ENCODE measurements around the gene SLC37A2. TPM values are rescaled to one million over a fixed set of nuclear protein-coding genes. Genes with fewer than 3 reads are reported as not detected.

Gene SLC37A2
- total RNA-seq, 1 experiment from 2014 or later, result 0.23 TPM

DNA sequence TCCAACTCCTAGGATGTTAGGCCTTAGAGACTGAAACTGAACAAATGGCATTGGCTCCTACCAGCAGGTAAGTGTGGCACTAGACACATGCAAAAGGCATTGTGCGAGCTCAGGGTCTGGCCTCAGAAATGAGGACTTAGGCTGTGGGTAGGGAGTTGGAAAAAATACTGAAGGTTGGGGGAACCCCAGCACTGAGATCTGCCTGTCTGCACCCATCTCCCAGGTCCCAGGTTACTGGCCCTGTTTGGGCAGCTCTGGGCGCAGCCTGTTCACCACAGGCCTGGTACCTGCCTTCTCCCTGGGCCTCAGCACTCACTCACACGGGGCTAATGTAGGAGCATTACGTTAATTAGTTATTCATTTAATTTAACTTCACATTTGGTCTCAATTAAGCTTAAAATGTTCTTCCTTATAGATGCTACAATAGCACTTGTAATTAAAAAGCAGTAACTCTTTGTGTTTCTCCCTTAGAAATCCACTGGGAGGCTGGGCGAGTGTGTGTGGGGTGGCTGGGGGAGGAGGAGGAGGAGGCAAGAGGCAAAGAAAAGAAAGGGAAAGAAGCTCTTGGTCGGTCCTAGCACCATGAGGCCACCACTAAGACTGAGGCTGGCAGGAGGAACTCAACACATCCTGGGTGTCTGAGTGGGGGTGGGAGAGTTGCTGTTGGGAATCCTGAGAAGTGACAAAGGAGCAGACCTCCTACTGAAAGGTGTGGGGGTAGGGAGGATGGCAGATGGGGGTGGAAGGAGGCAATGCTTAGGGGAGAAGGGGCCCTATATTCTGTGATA lies 29.0 kb downstream of the SLC37A2 start:
- no peaks in the 10 kb centered on the region for H3K4me1 ChIP-seq (ENCODE audit: control insufficient read depth, insufficient read depth, low read length)
- no TSS peak for BruUV-seq (replicated peaks)
- intact Hi-C loops (cut with micrococcal nuclease; ENCODE audit: unreplicated experiment), result loop anchor here (1.0 to 5.0 kb wide), 3 partner anchors 49 to 310 kb away; no protein-coding TSS in a partner anchor
- ChIA-PET CTCF (interaction anchor here (1.6 to 1.7 kb wide), 2 partner anchors 49 to 50 kb away, joined by 6 to 18 read pairs; no protein-coding TSS in a partner anchor), POLR2A (no interaction called here)
- TF ChIP-seq TCF7L2 (IDR thresholded peaks at IDR 0.05; ENCODE audit: low read depth, low read length) (no peak), POLR2AphosphoS5 (IDR thresholded peaks at IDR 0.05; ENCODE audit: low read depth, low read length) (no peak), SIN3A (IDR thresholded peaks at IDR 0.05; ENCODE audit: borderline replicate concordance, insufficient read depth, low read depth, low read length) (no peak)
- TF ChIP-seq, protein P1, sequence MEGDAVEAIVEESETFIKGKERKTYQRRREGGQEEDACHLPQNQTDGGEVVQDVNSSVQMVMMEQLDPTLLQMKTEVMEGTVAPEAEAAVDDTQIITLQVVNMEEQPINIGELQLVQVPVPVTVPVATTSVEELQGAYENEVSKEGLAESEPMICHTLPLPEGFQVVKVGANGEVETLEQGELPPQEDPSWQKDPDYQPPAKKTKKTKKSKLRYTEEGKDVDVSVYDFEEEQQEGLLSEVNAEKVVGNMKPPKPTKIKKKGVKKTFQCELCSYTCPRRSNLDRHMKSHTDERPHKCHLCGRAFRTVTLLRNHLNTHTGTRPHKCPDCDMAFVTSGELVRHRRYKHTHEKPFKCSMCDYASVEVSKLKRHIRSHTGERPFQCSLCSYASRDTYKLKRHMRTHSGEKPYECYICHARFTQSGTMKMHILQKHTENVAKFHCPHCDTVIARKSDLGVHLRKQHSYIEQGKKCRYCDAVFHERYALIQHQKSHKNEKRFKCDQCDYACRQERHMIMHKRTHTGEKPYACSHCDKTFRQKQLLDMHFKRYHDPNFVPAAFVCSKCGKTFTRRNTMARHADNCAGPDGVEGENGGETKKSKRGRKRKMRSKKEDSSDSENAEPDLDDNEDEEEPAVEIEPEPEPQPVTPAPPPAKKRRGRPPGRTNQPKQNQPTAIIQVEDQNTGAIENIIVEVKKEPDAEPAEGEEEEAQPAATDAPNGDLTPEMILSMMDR (IDR thresholded peaks at IDR 0.05), result no peak
- TF ChIP-seq, protein P2, sequence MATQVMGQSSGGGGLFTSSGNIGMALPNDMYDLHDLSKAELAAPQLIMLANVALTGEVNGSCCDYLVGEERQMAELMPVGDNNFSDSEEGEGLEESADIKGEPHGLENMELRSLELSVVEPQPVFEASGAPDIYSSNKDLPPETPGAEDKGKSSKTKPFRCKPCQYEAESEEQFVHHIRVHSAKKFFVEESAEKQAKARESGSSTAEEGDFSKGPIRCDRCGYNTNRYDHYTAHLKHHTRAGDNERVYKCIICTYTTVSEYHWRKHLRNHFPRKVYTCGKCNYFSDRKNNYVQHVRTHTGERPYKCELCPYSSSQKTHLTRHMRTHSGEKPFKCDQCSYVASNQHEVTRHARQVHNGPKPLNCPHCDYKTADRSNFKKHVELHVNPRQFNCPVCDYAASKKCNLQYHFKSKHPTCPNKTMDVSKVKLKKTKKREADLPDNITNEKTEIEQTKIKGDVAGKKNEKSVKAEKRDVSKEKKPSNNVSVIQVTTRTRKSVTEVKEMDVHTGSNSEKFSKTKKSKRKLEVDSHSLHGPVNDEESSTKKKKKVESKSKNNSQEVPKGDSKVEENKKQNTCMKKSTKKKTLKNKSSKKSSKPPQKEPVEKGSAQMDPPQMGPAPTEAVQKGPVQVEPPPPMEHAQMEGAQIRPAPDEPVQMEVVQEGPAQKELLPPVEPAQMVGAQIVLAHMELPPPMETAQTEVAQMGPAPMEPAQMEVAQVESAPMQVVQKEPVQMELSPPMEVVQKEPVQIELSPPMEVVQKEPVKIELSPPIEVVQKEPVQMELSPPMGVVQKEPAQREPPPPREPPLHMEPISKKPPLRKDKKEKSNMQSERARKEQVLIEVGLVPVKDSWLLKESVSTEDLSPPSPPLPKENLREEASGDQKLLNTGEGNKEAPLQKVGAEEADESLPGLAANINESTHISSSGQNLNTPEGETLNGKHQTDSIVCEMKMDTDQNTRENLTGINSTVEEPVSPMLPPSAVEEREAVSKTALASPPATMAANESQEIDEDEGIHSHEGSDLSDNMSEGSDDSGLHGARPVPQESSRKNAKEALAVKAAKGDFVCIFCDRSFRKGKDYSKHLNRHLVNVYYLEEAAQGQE (IDR thresholded peaks at IDR 0.05; ENCODE audit: insufficient read depth in 1 of 2, low read depth in 2 of 2, low read length in 1 of 2), result no peak
- no peaks in the 10 kb centered on the region for H3K9me3 ChIP-seq (ENCODE audit: control insufficient read depth, insufficient read depth, low read depth, low read length)
- peaks cover under 1% of the 10 kb centered on the region for H3K36me3 ChIP-seq (ENCODE audit: control insufficient read depth, insufficient read depth, low read length)
- no peak overlapping the region for H3K4me3 ChIP-seq (ENCODE audit: low read depth in 2 of 2, low read length in 2 of 2)
- H3K27me3 ChIP-seq (ENCODE audit: control insufficient read depth, insufficient read depth, low read length), result no peaks in the 10 kb centered on the region
- in situ Hi-C loops (cut with HindIII; ENCODE audit: low pct_unique_long_range_greater_than_20kb, low sequenced_read_pairs), result no loop called here
- no peak overlapping the region for H3K27ac ChIP-seq (ENCODE audit: low read length)
- ATAC-seq, result no peak; the same call in 1 of the 2 replicates
- no peak for DNase-seq (ENCODE audit: low read depth, low spot score)

DNA sequence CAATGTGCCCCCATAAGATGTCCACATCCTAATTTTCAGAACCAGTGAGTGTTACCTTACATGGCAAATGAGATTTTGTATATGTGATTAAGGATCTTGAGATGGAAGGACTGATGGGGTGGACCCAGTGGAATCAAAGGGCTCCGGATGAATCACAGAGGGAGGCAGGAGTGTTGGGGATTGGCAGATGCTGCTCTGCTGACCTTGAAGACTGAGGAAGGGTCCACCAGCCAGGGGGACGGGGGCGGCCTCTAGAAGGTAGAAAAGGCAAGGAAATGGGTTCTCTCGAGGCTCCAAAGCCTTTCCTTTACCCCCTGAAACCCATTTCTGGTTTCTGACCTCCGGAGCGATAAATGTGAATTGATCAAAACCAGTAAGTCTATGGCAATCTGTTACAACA lies 29.6 kb downstream of the SLC37A2 start:
- DNase-seq (ENCODE audit: low read depth, low spot score), result no peak
- Histone ChIP-seq H3K27me3 (ENCODE audit: control insufficient read depth, insufficient read depth, low read length) (no peaks in the 10 kb centered on the region), H3K27ac (ENCODE audit: low read length) (no peak overlapping the region), H3K36me3 (ENCODE audit: control insufficient read depth, insufficient read depth, low read length) (peaks cover 3% of the 10 kb centered on the region), H3K4me3 (ENCODE audit: low read depth in 2 of 2, low read length in 2 of 2) (no peak overlapping the region), H3K9me3 (ENCODE audit: control insufficient read depth, insufficient read depth, low read depth, low read length) (no peaks in the 10 kb centered on the region), H3K4me1 (ENCODE audit: control insufficient read depth, insufficient read depth, low read length) (no peaks in the 10 kb centered on the region)
- no peak for ATAC-seq
- ChIA-PET CTCF (interaction anchor here (0.6 kb wide), 1 partner anchor 491 kb away, joined by 3 read pairs; no protein-coding TSS in a partner anchor), POLR2A (no interaction called here)
- BruUV-seq (replicated peaks), result no TSS peak
- in situ Hi-C loops (cut with HindIII; ENCODE audit: low pct_unique_long_range_greater_than_20kb, low sequenced_read_pairs), result no loop called here
- TF ChIP-seq, protein P2 (IDR thresholded peaks at IDR 0.05; ENCODE audit: insufficient read depth in 1 of 2, low read depth in 2 of 2, low read length in 1 of 2), result no peak
- no peak for TF ChIP-seq POLR2AphosphoS5 (IDR thresholded peaks at IDR 0.05; ENCODE audit: low read depth, low read length)
- intact Hi-C loops (cut with micrococcal nuclease; ENCODE audit: unreplicated experiment), result loop anchor here (5.0 kb wide), 1 partner anchor 310 kb away; no protein-coding TSS in a partner anchor

All from Panc1 (cell line).